ENCODE data around the gene FOLR2.
A peak's percentile ranks its signal among the peaks of the same experiment; 100 is the strongest.

FOLR2 gene

GRCh38 chr11:72239849-72240460 is 23.4 kb downstream of the FOLR2 start:
- peak in 9 of 56 donors; percentile 5 to 64 (median 52) for DNase-seq

- no peak for DNase-seq
Observed at GRCh38 chr11:72240461-72241290, 24.1 kb downstream of the FOLR2 start.

GRCh38 chr11:72241291-72241781 is 24.7 kb downstream of the FOLR2 start:
- no peak for DNase-seq

GRCh38 chr11:72242141-72242540 is 25.5 kb downstream of the FOLR2 start:
- no peak for DNase-seq

GRCh38 chr11:72243173-72244059 is 26.8 kb downstream of the FOLR2 start:
- DNase-seq, result no peak

- no peak for DNase-seq
Observed at GRCh38 chr11:72244060-72244360, 27.4 kb downstream of the FOLR2 start, which contains the start of gene PHOX2A. PHOX2A (minus strand) TSS chr11:72244176; CDS start chr11:72244004, 172 bp downstream.

GRCh38 chr11:72244361-72245262 is 28.0 kb downstream of the FOLR2 start:
- DNase-seq, result no peak

- DNase-seq, result no peak
Observed at GRCh38 chr11:72245263-72245816, 28.7 kb downstream of the FOLR2 start.

- no peak for DNase-seq
Observed at GRCh38 chr11:72247584-72247983, 31.0 kb downstream of the FOLR2 start.

- DNase-seq, result no peak
Observed at GRCh38 chr11:72249961-72250360, 33.4 kb downstream of the FOLR2 start.

GRCh38 chr11:72250661-72251464 is 34.3 kb downstream of the FOLR2 start:
- DNase-seq, result no peak

- DNase-seq, result no peak
Observed at GRCh38 chr11:72251614-72252013, 35.0 kb downstream of the FOLR2 start.

GRCh38 chr11:72253392-72253791 is 36.8 kb downstream of the FOLR2 start:
- no peak for DNase-seq

- DNase-seq, result no peak
Observed at GRCh38 chr11:72254299-72254993, 37.9 kb downstream of the FOLR2 start.

- no peak for DNase-seq
Observed at GRCh38 chr11:72257570-72257969, 41.0 kb downstream of the FOLR2 start.

GRCh38 chr11:72259490-72259889 is 42.9 kb downstream of the FOLR2 start:
- no peak for DNase-seq

GRCh38 chr11:72260574-72260973 is 44.0 kb downstream of the FOLR2 start:
- DNase-seq, result no peak

GRCh38 chr11:72263361-72263760 is 46.8 kb downstream of the FOLR2 start:
- no peak for DNase-seq

- DNase-seq, result no peak
Observed at GRCh38 chr11:72265951-72266350, 49.4 kb downstream of the FOLR2 start.
